Astrocyte (in vitro differentiated cells and primary cell): Measurements from ENCODE around the gene ADSS1. TPM values are rescaled to one million over a fixed set of nuclear protein-coding genes. Genes with fewer than 3 reads are reported as not detected.

ENCODE experiments used
- DNase-seq: peaks from one replicate; pipeline ENCODE4 v3.0.0-alpha.2; 2010; ENCODE audit warnings: low read depth
- FAIRE-seq: peaks from 2 replicates; lab custom pipeline; 2011; peaks lifted over from hg19 to GRCh38; lab: Jason Lieb, UNC
- H2AFZ ChIP-seq: 2 replicates; pipeline ENCODE4 v1.6.0; 2012; ENCODE audit warnings: low read depth, low read length, inconsistent platforms
- H3K27ac ChIP-seq: 2 replicates; pipeline ENCODE4 v1.5.1; 2011; ENCODE audit warnings: low read depth, low read length, inconsistent platforms
- H3K27me3 ChIP-seq: 2 replicates; pipeline ENCODE4 v1.6.0; 2011; ENCODE audit warnings: low read length, inconsistent platforms; ENCODE audit not compliant: insufficient read depth
- H3K36me3 ChIP-seq: 2 replicates; pipeline ENCODE4 v1.5.1; 2011; ENCODE audit warnings: low read length, inconsistent platforms; ENCODE audit not compliant: insufficient read depth
- H3K4me1 ChIP-seq: 2 replicates; pipeline ENCODE4 v1.5.1; 2011; ENCODE audit warnings: low read length, inconsistent platforms; ENCODE audit not compliant: insufficient read depth
- H3K4me2 ChIP-seq: 2 replicates; pipeline ENCODE4 v1.6.0; 2012; ENCODE audit warnings: low read length, inconsistent platforms
- H3K4me3 ChIP-seq: 2 replicates; pipeline ENCODE4 v1.5.1; 2011; ENCODE audit warnings: low read depth, mild to moderate bottlenecking, low read length, inconsistent platforms; ENCODE audit not compliant: insufficient read depth
- H3K79me2 ChIP-seq: 2 replicates; pipeline ENCODE4 v1.6.0; 2012; ENCODE audit warnings: mild to moderate bottlenecking, low read length, inconsistent platforms; ENCODE audit not compliant: insufficient read depth
- H3K9ac ChIP-seq: 2 replicates; pipeline ENCODE4 v1.6.0; 2012; ENCODE audit warnings: mild to moderate bottlenecking, low read length, inconsistent platforms
- H3K9me3 ChIP-seq: 2 replicates; pipeline ENCODE4 v1.5.1; 2012; ENCODE audit warnings: low read depth, mild to moderate bottlenecking, low read length, inconsistent platforms; ENCODE audit not compliant: insufficient read depth
- H4K20me1 ChIP-seq: 2 replicates; pipeline ENCODE4 v1.6.0; 2012; ENCODE audit warnings: low read length, inconsistent platforms; ENCODE audit not compliant: insufficient read depth
- H3K27ac Mint-ChIP-seq: one replicate; pipeline ENCODE4 v1.8.0; 2021; ENCODE audit warnings: mild to moderate bottlenecking, mixed read lengths; ENCODE audit not compliant: unreplicated experiment
- H3K27me3 Mint-ChIP-seq: one replicate; pipeline ENCODE4 v1.8.0; 2021; ENCODE audit warnings: low read depth, mixed read lengths; ENCODE audit not compliant: unreplicated experiment
- H3K36me3 Mint-ChIP-seq: one replicate; pipeline ENCODE4 v1.8.0; 2021; ENCODE audit warnings: low read depth, mixed read lengths; ENCODE audit not compliant: unreplicated experiment
- H3K4me1 Mint-ChIP-seq: one replicate; pipeline ENCODE4 v1.8.0; 2021; ENCODE audit warnings: low read depth, mixed read lengths; ENCODE audit not compliant: unreplicated experiment
- H3K4me3 Mint-ChIP-seq: one replicate; pipeline ENCODE4 v1.8.0; 2021; ENCODE audit warnings: mild to moderate bottlenecking, moderate library complexity, mixed read lengths; ENCODE audit not compliant: unreplicated experiment
- H3K9me3 Mint-ChIP-seq: one replicate; pipeline ENCODE4 v1.8.0; 2021; ENCODE audit warnings: mild to moderate bottlenecking, mixed read lengths; ENCODE audit not compliant: unreplicated experiment
- EZH2 ChIP-seq: IDR thresholded peaks from 2 replicates; pipeline ENCODE4 v1.6.1; 2012; ENCODE audit warnings: mild to moderate bottlenecking, low read length, inconsistent platforms; ENCODE audit not compliant: insufficient read depth
- total RNA-seq: library from RNA; stranded (reverse); gene quantifications from 2 replicates; pipeline ENCODE4 v1.2.1, GENCODE V29; 2021
- TF ChIP-seq, protein P1 (sequence below): IDR thresholded peaks from 2 replicates; pipeline ENCODE4 v1.5.1; 2011; ENCODE audit warnings: low read depth, mild to moderate bottlenecking, inconsistent platforms, low read length, moderate library complexity; ENCODE audit not compliant: insufficient read depth

ADSS1 gene
- total RNA-seq, 1 donor from 2014 or later, result 4.4 TPM

DNA sequence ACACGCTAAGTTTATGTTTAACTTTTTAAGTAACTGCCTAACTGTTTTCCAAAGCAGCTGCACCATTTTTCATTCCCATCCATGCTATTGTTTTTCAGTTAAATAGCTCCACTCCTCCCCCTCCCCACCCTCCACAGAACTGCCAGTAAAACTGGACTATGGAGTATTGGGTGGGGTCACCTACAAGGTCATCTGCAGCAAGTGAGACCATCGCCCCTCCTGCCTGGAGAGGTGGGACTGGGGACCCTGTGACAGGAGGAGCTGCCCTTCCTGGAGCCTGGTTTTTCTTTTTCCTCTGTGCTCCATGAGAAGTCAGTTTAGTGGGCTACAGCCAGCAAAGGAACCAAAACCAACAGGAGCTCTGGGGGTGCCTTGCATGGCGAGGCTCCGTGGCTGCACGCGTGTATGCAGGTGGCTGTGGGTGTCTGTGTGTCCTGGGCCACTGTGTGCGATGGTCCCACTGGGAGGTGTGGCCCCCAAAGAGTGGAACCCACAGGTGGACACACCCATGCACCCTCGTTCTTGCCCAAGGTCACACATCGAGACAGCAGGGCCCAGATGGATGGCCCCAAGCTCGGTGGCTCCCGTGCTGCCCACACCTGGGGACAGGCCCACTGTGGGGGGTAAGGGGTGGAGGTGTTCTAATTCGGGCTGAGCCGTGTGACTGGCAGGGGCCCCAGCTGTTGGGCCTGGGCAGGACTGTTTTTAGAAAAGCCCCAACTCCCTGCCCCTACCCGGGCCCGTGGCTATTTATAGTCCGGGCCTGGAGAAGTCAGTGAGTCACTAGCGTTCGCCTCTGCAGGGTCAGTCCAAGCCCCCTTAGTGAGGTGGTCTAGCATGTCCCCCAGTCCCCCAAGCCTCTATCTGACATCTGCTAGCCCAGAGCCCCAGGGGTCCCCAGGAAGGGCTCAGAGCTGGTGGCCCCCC, 2.3 kb upstream of the ADSS1 start:
- H3K36me3 ChIP-seq, result no peaks in the 10 kb centered on the region
- no peak overlapping the region for H2AFZ ChIP-seq
- H4K20me1 ChIP-seq, result peaks cover 36% of the 10 kb centered on the region
- H3K9me3 Mint-ChIP-seq, result no peaks in the 10 kb centered on the region
- DNase-seq (no peak), FAIRE-seq (no peak)
- peaks cover 7% of the 10 kb centered on the region for H3K4me1 Mint-ChIP-seq
- H3K27me3 Mint-ChIP-seq, result no peaks in the 10 kb centered on the region
- H3K27ac ChIP-seq, result no peak overlapping the region
- no peaks in the 10 kb centered on the region for H3K79me2 ChIP-seq
- H3K9ac ChIP-seq, result no peak overlapping the region
- H3K4me2 ChIP-seq, result peak overlapping the region; percentile 39
- TF ChIP-seq EZH2, result no peak
- TF ChIP-seq, protein P1, sequence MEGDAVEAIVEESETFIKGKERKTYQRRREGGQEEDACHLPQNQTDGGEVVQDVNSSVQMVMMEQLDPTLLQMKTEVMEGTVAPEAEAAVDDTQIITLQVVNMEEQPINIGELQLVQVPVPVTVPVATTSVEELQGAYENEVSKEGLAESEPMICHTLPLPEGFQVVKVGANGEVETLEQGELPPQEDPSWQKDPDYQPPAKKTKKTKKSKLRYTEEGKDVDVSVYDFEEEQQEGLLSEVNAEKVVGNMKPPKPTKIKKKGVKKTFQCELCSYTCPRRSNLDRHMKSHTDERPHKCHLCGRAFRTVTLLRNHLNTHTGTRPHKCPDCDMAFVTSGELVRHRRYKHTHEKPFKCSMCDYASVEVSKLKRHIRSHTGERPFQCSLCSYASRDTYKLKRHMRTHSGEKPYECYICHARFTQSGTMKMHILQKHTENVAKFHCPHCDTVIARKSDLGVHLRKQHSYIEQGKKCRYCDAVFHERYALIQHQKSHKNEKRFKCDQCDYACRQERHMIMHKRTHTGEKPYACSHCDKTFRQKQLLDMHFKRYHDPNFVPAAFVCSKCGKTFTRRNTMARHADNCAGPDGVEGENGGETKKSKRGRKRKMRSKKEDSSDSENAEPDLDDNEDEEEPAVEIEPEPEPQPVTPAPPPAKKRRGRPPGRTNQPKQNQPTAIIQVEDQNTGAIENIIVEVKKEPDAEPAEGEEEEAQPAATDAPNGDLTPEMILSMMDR, result no peak
- H3K27me3 ChIP-seq, result no peaks in the 10 kb centered on the region
- H3K4me1 ChIP-seq, result peaks cover 21% of the 10 kb centered on the region
- H3K27ac Mint-ChIP-seq, result no peak overlapping the region
- no peak overlapping the region for H3K4me3 ChIP-seq
- H3K36me3 Mint-ChIP-seq, result peaks cover 5% of the 10 kb centered on the region
- H3K9me3 ChIP-seq, result no peaks in the 10 kb centered on the region
- H3K4me3 Mint-ChIP-seq, result no peak overlapping the region

DNA sequence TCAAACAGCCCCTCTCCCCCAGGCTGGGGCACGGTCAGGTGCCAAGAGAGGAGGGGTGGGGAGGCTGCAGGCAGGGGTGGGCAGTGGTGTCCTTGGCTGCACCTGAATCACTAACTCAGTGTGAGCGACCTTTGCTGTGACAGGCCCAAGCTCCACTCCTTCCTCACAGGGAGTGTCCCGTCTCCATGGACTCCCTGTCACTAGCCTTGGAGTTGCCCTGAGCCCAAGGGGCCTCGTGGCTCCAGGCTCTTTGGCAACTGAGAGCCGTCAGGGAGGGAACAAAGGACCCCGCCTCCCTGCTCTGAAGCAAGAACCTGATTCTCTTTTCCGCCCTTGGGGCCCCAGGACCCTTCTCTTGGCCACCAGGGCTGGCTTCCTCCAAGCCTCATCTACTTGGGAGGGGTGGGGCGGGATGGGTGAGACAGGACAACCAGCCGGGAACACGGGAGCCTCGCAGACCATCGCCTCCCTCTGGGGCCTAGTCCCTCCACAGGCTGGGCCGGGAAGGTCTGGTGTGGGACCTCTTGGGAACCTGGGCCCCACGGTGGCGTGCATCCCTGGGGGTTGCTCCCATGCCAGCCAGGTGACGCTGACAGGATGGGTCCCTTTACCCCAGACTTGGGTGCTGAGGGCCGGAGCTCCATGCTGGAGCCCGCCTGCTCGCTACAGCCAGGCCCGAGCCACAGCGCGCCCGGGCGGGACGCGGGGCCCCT, 935 bp upstream of the ADSS1 start:
- Histone ChIP-seq H3K27me3 (no peaks in the 10 kb centered on the region), H3K9ac (no peak overlapping the region), H2AFZ (no peak overlapping the region), H3K4me2 (peak overlapping the region; percentile 81), H3K79me2 (no peaks in the 10 kb centered on the region), H4K20me1 (peaks cover 36% of the 10 kb centered on the region), H3K9me3 (no peaks in the 10 kb centered on the region), H3K36me3 (no peaks in the 10 kb centered on the region), H3K27ac (no peak overlapping the region), H3K4me1 (peaks cover 21% of the 10 kb centered on the region), H3K4me3 (no peak overlapping the region)
- H3K27ac Mint-ChIP-seq, result no peak overlapping the region
- no peak for FAIRE-seq
- H3K4me1 Mint-ChIP-seq, result peaks cover 7% of the 10 kb centered on the region
- TF ChIP-seq, protein P1, result no peak
- TF ChIP-seq EZH2, result no peak
- DNase-seq, result no peak
- no peak overlapping the region for H3K4me3 Mint-ChIP-seq
- peaks cover 9% of the 10 kb centered on the region for H3K27me3 Mint-ChIP-seq
- peaks cover 3% of the 10 kb centered on the region for H3K36me3 Mint-ChIP-seq
- no peaks in the 10 kb centered on the region for H3K9me3 Mint-ChIP-seq
